ENCODE results near the gene MRPL49. TPM values are rescaled to one million over a fixed set of nuclear protein-coding genes. Genes with fewer than 3 reads are reported as not detected.
A peak's percentile ranks its signal among the peaks of the same experiment; 100 is the strongest.

The MRPL49 gene
- 33.5 TPM for total RNA-seq
- long read RNA-seq, transcript MRPL49-202 (4 exons, 2,065 nt) = minor isoform, 5 of 133 reads
- long read RNA-seq, transcript MRPL49-201 (4 exons, 2,019 nt) = major isoform, 119 of 133 reads
- long read RNA-seq, partial matches to known transcripts = 0 of 133 reads
- long read RNA-seq, other reads (novel, unspliced or antisense) = 8 of 133 reads

GRCh38 chr11:65121865-65122696 is at the start of gene MRPL49, which contains the start of gene FAU:
Gene MRPL49, plus strand, starts transcription at chr11:65122321. Its CDS starts 26 bp downstream, at chr11:65122347.
Gene FAU, minus strand, starts transcription at chr11:65122134. Its CDS starts 321 bp downstream, at chr11:65121813.
- peak; percentile 99 for DNase-seq
- ATAC-seq (ENCODE audit: poor library complexity) = peak; percentile 90
- intact Hi-C loops (cut with DNase I) = no loop called here

GRCh38 chr11:65072631-65072966 is 49.5 kb upstream of the MRPL49 start:
- ATAC-seq (ENCODE audit: poor library complexity) (no peak), DNase-seq (no peak)
- intact Hi-C loops (cut with DNase I) = no loop called here

DNA sequence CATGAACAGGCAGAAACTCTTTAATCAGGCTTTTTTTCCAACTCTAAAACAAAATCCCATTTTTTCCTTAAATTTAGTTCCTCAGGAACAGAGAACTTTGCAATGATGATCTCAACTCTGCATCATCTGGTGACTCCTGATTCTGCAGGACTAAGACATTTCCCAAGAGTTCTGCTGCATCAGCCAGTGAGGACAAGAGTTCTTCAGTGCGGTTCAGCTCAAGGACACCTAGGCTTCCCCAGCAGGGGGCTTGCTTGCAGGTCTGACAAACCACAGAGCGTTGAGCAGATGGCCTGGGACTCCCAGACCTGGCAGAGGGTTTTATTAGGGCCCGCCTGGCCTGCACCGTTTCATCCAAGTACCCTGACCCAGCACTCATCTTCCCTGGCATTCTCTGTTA is 44.7 kb upstream of the MRPL49 start:
- DNase-seq (no peak), ATAC-seq (ENCODE audit: poor library complexity) (no peak)
- intact Hi-C loops (cut with DNase I) = no loop called here

DNA sequence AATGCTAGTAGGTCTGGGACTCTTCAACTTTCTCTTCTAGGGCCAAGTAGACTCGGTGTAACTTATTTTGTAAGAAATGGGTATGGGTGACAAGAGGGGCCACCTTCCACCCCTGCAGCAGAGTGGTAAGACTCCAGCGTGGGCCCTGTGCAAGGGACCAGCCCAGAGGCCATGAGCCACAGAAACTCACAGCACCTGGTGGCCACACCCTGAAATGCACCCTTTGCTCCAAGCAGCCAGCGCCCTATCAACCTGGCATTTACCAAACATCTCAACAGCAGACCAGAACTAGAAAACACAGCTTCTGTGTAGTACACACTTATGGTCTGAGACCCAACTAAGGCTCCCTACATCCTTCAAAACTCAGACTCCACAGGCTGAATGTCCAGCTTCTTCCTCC is 44.0 kb upstream of the MRPL49 start:
- intact Hi-C loops (cut with DNase I) = no loop called here
- DNase-seq (peak; percentile 60), ATAC-seq (ENCODE audit: poor library complexity) (peak; percentile 65)

GRCh38 chr11:65078786-65079342 is 43.3 kb upstream of the MRPL49 start:
- no peak for DNase-seq
- no peak for ATAC-seq (ENCODE audit: poor library complexity)
- intact Hi-C loops (cut with DNase I) = no loop called here

DNA sequence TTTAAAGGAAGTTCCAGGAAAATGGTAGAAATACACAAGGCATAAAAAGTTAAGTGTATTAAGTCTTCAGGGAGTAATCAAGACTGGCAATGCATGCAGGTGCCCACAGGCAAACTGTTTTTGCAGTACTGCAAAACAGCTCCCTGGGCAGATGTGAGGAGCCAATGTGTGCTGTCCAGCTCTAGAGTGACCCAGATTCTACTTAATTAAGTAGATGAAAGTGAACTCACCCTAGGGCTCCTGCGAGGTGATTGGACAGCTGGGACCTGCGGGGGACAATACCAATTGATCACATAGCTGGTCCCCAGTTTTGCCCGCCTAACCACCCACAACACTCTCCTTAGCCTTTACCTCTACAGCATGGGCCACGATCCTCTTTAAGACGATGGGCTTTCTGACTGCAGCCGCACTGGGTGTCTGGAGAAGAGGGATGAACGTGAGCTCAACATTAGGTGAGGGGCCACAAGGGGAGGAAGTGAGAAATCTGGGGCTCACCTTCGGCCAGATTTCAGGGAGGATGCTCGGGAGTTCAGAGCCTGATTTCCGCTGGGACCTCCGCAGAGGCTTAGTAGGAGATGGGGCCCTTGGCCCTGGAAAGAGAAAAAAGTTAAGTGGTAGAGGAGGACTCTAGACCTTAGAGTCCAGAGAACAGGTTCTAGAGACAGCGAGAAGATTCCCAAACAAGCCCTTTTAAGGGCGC is 38.8 kb upstream of the MRPL49 start:
- intact Hi-C loops (cut with DNase I) = no loop called here
- no peak for ATAC-seq (ENCODE audit: poor library complexity)

DNA sequence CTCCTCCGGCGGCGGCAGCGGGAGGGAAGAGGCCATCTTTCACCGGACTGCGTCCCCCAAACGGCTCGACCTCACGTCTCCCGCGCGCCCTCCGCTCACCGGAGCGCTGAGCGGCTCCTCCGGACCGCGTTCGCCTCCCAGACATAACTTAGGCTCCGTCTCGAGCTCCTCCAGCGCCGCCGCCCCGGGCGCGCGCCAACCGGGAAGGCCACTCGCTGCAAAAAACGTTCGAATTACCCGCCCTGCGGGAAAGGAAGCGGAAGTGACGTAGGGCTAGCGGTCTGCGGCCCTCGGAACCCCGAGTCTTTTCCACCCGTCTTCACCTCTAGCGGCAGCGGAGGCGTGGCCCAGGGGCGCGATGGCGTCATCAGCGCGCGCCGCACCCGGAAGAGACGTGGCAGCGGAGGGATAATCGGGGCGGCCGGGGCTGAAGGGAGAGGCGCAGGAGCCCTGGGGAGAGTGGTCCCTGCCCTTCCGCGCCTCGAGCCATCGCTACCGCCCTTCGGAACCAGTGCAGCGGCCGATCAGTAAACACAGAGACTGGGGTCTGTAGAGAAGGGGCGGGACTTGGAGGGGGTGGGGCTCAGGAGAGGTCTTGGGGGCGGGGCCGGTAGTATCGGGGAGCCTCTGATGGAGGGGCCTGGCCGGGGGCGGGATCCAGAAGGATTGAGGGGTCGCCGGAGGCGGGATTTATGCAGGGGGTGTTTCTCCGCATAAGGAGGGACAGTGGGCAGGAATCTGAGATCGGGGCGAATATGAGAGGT is 38.1 kb upstream of the MRPL49 start, which contains the start of the genes CDCA5 and ZFPL1:
Gene CDCA5 (minus strand): TSS at position 207 of the 764 bp plus-strand sequence. CDS start 62 bp downstream, at position 145.
Gene ZFPL1 (plus strand): TSS at position 389 of the 764 bp plus-strand sequence. CDS start 477 bp downstream, outside the sequence.
- peak; percentile 97 for DNase-seq
- intact Hi-C loops (cut with DNase I) = no loop called here
- peak; percentile 99 for ATAC-seq (ENCODE audit: poor library complexity)

More for the DNA sequence above, 38.8 kb upstream of the MRPL49 start:
- no peak for DNase-seq

DNA sequence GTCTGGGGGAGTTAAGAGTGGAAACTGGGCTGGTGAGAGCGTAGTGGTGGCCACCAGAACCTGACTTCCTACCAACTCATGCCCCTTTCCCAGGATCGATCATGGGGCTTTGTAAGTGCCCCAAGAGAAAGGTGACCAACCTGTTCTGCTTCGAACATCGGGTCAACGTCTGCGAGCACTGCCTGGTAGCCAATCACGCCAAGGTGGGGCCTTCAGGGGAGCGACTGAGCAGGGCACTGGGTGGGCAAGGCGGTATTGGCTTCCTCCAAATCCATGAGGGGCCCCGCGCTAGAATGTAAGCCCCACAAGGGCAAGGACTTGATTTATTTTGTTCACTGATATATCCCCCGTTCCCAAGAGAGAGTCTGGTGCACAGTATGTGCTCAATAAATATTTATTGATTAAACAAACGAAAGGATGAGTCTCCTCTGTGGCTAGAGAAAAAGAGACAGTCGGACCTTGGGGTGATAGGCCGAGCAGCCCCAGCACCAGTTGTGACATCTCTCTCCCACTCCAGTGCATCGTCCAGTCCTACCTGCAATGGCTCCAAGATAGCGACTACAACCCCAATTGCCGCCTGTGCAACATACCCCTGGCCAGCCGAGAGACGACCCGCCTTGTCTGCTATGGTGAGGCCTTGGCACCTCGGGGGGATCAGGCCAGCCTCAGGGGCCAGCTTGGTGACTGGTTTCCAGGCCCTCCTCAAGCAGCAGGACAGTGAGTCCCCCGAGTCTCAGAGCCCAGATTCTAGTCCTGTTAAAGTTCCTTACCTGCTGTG is 37.3 kb upstream of the MRPL49 start:
- intact Hi-C loops (cut with DNase I) = no loop called here
- no peak for DNase-seq
- ATAC-seq (ENCODE audit: poor library complexity) = no peak

GRCh38 chr11:65085446-65085845 is 36.7 kb upstream of the MRPL49 start:
- ATAC-seq (ENCODE audit: poor library complexity) (no peak), DNase-seq (no peak)
- intact Hi-C loops (cut with DNase I) = no loop called here

DNA sequence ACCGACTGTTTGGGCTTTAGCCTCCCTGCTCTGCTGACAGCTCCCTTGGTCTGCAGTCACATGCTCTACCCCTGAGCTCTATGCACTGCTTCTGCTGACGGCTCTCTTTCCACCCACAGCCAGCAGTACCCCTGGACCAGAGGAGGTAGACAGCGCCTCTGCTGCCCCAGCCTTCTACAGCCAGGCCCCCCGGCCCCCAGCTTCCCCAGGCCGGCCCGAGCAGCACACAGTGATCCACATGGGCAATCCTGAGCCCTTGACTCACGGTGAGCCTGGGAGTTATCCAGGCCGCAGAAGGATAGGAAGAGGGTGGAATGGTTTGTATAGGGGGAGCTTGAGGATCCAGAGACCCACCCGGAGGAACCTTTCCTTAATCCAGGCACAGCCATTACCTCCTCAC is 35.3 kb upstream of the MRPL49 start:
- ATAC-seq (ENCODE audit: poor library complexity) = no peak
- DNase-seq = no peak
- intact Hi-C loops (cut with DNase I) = no loop called here

- intact Hi-C loops (cut with DNase I) = no loop called here
- no peak for DNase-seq
- ATAC-seq (ENCODE audit: poor library complexity) = no peak
These were observed 34.9 kb upstream of the MRPL49 start for GRCh38 chr11:65087216-65087615.

DNA sequence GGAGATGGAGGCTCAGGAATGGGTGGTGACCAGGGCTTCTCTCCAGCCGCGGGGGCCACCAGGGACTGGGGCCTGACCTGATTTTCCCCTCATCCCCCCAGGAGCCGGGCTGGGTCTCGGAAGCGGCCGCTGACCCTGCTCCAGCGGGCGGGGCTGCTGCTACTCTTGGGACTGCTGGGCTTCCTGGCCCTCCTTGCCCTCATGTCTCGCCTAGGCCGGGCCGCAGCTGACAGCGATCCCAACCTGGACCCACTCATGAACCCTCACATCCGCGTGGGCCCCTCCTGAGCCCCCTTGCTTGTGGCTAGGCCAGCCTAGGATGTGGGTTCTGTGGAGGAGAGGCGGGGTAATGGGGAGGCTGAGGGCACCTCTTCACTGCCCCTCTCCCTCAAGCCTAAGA is 34.3 kb upstream of the MRPL49 start:
- no peak for ATAC-seq (ENCODE audit: poor library complexity)
- DNase-seq = no peak
- intact Hi-C loops (cut with DNase I) = no loop called here

DNA sequence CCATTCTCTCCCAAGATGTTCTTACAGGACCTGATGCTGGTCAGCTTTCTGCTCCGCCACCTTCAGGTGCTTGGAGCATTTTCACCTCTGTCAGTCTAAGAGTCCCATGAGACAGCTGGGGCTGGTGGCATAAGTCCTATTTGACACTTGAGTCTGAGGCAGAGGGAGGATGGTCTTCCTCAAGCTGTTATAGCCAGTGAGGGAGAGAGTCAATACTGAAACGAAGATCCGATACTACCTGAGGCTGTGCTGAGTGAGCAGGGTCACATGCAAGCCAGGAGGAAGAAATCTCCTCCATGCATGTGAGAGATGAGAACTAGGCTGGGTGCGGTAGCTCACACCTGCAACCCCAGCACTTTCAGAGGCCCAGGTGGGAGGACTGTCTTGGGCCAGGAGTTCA is 32.5 kb upstream of the MRPL49 start:
- ATAC-seq (ENCODE audit: poor library complexity) = no peak
- intact Hi-C loops (cut with DNase I) = no loop called here

GRCh38 chr11:65090628-65091027 is 31.5 kb upstream of the MRPL49 start:
- DNase-seq = no peak
- ATAC-seq (ENCODE audit: poor library complexity) = no peak
- intact Hi-C loops (cut with DNase I) = no loop called here

More for the DNA sequence above, 32.5 kb upstream of the MRPL49 start:
- no peak for DNase-seq

DNA sequence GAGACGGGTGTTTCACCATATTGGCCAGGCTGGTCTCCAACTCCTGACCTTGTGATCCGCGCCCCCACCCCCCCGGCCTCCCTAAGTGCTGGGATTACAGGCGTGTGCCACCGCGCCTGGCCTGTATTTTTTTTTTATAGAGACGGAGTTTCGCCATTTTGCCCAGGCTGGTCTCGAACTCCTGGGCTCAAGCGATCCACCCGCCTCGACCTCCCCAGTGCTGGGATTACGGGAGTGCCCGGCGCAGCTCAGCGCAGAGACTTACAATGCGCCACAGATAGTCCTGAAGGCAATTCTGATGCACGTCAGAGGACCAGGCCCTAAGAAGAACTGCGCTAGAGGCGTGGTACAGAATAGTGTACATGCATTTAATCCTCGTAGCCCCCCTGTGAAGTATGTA is 26.7 kb upstream of the MRPL49 start:
- intact Hi-C loops (cut with DNase I) = no loop called here
- DNase-seq = no peak
- no peak for ATAC-seq (ENCODE audit: poor library complexity)

- DNase-seq (peak; percentile 95), ATAC-seq (ENCODE audit: poor library complexity) (peak; percentile 97)
- intact Hi-C loops (cut with DNase I) = no loop called here
These were observed 25.9 kb upstream of the MRPL49 start, which contains the start of gene VPS51 for GRCh38 chr11:65095974-65096806. Gene VPS51, plus strand, starts transcription at chr11:65096214. Its CDS starts 37 bp downstream, at chr11:65096251.

GRCh38 chr11:65096926-65097325 is 25.2 kb upstream of the MRPL49 start:
- peak; percentile 13 for ATAC-seq (ENCODE audit: poor library complexity)
- intact Hi-C loops (cut with DNase I) = no loop called here
- DNase-seq = no peak
